ENCODE results near the gene FAM241B.

The FAM241B gene, protein sequence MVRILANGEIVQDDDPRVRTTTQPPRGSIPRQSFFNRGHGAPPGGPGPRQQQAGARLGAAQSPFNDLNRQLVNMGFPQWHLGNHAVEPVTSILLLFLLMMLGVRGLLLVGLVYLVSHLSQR

GRCh38 chr10:69629897-69630650 is at the start of gene FAM241B:
FAM241B (plus strand) TSS chr10:69630247; CDS start chr10:69631744, 1,497 bp downstream.
- FAIRE-seq = no peak

DNA sequence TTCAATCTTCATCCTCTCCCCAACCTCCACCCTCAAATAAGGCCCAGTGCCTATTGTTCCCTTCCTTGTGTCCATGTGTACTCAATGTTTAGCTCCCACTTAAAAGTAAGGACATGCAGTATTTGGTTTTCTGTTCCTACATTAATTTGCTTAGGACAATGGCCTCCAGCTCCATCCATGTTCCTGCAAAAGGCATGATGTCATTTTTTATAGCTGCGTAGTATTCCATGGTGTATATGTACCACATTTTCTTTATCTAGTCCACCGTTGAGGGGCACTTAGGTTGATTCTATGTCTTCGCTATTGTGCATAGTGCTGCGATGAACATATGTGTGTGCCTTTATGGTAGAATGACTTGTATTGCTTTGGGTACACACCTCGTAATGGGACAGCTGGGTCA is 49.6 kb upstream of the FAM241B start:
- FAIRE-seq = no peak

DNA sequence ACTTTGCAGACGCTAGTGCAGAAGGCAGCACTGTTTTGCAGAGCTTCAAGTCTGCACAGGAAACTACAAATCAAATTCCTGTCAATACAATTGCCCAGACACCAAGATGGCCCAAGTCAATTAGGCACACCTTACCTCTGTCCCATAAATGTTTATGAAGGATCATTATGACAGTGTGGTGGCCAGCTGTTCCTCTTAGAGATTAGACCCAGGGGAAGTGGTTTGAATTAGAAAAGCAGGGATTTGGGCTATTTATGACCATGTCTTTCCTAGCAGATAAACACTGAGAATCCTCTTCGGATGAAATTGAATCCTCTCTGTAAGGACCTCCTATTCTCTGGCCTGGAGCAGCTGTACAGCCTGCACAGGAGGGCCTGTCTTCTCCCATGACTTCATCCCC is 46.9 kb upstream of the FAM241B start:
- no peak for FAIRE-seq

GRCh38 chr10:69584624-69585023 is 45.4 kb upstream of the FAM241B start:
- no peak for FAIRE-seq

- no peak for FAIRE-seq
Measured at GRCh38 chr10:69588358-69588757, 41.7 kb upstream of the FAM241B start.

- FAIRE-seq = no peak
Measured at GRCh38 chr10:69600761-69601330, 29.2 kb upstream of the FAM241B start.

DNA sequence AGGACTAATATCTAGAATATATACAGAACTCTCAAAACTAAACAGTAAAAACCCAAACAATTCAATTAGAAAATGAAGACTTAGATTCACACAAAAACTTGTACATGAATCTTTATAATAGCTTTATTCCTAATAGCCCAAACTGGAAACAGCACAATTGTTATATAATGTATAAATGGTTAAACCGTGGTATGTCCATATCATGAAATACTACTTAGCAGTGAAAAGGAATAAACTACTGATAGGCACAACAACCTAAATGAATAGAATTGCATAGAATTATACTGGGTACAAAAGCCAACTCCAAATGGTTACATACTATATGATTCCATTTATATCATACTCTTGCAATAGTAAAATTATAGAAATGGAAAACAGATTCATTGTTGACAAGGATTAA is 21.0 kb upstream of the FAM241B start:
- no peak for FAIRE-seq

DNA sequence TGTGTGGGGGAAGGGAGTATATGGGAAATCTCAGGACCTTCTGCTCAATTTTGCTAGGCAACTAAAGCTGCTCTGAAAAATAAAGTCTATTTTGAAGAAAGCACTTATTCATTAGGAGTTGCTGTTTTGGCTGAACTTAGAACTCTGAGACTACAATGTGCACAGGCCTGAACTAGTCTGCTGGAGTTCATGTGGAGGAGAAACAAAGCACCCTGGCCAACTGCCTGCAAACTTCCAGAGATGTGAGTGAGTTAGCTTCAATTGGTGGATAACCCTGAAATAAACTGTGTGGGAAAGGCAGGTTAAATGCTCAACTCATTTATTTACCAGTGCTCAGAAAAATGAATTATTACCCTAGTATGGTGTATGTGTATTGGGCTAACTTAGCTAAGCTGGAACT is 17.3 kb upstream of the FAM241B start:
- FAIRE-seq = no peak

GRCh38 chr10:69614130-69614529 is 15.9 kb upstream of the FAM241B start:
- FAIRE-seq = no peak

GRCh38 chr10:69616358-69616757 is 13.7 kb upstream of the FAM241B start:
- FAIRE-seq = no peak

- FAIRE-seq = no peak
Measured at GRCh38 chr10:69618746-69619145, 11.3 kb upstream of the FAM241B start.

- no peak for FAIRE-seq
Measured at GRCh38 chr10:69619626-69620025, 10.4 kb upstream of the FAM241B start.

DNA sequence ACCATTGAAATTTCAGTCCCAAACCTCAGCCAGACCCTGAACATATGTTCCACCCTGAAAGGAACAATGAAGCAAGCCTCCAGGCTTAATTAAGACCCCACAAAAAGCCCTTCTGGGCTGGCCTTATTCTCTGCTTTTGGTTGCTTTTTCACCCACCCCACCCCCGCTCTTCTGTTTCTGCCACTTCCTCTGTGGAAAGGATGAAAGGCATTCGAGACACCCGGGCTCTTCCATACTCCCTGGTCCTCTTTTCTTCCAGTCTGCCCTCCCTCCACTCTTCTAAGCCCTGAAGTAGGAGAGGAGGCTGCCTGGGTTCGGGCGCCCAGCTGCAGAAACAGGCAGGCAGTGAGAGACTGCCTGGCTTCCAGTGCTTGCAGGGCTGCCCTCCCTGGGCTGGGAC is 9.4 kb upstream of the FAM241B start:
- FAIRE-seq = no peak

DNA sequence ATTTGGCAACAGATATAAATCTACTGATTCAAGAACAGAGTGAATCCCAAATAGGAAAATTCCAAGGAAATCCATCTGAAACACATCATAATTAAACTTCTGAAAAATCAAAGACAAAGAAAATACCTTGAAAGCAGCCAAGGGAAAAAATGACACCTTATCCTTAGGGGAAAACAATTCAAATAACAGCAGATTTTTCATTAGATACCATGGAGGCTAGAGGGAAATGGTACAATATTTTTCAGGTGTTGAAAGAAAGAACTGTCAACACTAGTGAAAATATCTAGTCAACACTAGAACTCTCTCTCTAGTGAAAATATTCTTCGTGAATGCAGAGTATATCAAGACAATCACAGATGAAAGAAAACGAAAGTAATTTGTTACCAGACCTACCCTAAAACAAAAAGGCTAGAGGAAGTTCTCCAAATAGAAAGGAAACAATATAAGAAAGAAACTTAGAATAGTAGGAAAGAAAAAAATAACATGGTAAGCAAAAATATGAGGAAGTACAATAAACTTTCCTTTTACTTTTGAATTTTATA is 5.7 kb upstream of the FAM241B start:
- no peak for FAIRE-seq

- FAIRE-seq = no peak
Measured at GRCh38 chr10:69626826-69627225, 3.2 kb upstream of the FAM241B start.

- FAIRE-seq = no peak
Measured at GRCh38 chr10:69628891-69629290, 1.2 kb upstream of the FAM241B start.

GRCh38 chr10:69629519-69629896 is 539 bp upstream of the FAM241B start:
- FAIRE-seq = no peak

GRCh38 chr10:69630651-69631400 is 779 bp downstream of the FAM241B start:
- FAIRE-seq = no peak

GRCh38 chr10:69631566-69631965 is 1.5 kb downstream of the FAM241B start:
- FAIRE-seq = no peak

- FAIRE-seq = no peak
Measured at GRCh38 chr10:69632516-69633199, 2.6 kb downstream of the FAM241B start.

- FAIRE-seq = no peak
Measured at GRCh38 chr10:69633673-69634635, 3.9 kb downstream of the FAM241B start.
